Esophagus mucosa (tissue), 1 donor: ENCODE measurements around the gene PDZK1. TPM values are rescaled to one million over a fixed set of nuclear protein-coding genes. Genes with fewer than 3 reads are reported as not detected.
"Not testable (repeated sequence)": the region's sequence is repeated elsewhere in the genome, so short reads cannot be mapped to it uniquely, and the experiment has no call there.

ENCODE experiments used
- ATAC-seq: fragments of 200-7000 bp; cut with Tn5 transposase; one replicate; pipeline ENCODE4 v1.9.1; 2020
- total RNA-seq: library from RNA; stranded (reverse); gene quantifications from one replicate; pipeline ENCODE4 v1.2.4, GENCODE V29; 2023
- donor health status: DM: yes; HTN: yes; CAD: no.

Gene PDZK1
- total RNA-seq, 1 donor from 2014 or later: not detected

DNA sequence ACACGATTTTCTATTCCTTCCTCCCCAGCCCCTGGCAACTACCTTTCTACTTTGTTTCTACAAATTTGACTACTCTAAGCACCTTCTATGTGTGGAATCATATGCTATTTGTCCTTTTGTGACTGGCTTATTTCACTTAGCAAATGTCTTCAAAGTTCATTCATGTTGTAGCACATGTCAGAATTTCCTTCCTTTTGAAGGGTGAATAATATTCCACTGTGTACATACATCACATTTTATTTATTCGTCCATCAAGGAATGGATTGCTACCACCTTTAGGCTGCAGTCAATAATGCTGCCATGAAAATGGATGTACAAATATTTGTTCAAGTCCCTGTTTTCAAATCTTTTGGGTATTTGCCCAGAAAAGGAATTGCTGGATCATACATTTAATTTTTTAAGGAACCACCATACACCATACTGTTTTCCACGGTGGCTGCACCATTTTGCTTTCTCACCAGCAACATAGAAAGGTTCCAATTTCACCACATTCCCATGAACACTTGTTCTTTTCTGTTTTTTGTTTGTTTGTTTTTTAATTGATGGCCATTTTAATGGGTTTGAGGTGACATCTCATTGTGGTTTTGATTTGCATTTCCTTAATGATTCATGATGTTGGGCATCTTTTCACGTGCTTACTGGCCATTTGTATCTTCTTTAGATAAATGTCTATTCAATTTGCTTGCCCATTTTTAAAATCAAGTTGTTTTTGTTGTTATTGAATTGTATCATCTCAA is 3.3 kb upstream of the PDZK1 start:
- no peak for ATAC-seq

DNA sequence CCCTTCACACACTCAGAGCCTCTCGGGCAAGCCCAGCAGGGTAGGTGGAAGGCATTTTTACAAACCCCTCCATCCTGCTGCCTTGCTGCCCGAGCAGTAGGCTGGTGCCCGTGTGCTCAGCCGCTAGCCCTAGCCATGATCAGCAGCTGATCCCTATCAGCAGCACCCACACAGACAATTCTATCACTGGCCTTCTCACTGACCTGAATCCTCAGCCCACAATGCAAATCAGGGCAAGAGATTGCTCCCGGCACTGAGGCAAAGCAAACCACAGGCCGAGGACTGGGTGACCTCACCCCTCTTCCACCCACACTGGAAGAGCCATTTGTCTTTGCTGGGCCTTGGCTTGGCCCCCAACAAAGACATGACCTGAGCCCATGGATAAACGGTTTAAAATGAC is 895 bp upstream of the PDZK1 start:
- ATAC-seq: no peak

DNA sequence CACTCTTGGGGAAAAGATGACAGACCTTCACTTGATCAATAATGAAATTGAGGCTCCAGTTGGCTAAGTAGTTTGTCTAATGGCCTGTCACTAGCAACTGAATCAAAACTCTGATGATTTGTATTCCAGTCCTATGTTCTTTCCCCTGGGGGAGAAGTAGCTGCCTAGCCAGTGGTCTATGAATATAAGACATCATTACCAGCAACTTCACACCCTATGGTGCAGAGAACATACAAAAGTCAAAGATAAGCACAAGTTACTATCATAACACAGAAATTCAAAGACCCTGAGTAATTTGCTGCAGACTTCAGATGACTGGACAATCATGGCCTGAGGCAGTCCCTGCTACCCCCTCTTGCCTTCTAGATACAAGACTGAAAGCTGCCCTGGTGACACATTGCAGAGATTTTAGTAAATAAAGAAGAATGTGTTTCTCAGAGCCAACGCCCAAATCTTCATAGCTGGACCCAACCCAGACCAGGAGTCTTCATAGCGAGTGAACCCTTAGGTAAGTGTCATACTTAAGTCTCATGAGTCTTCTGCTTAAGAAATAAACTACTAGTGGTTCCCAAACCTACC is 993 bp downstream of the PDZK1 start:
- ATAC-seq: peak; percentile 77

DNA sequence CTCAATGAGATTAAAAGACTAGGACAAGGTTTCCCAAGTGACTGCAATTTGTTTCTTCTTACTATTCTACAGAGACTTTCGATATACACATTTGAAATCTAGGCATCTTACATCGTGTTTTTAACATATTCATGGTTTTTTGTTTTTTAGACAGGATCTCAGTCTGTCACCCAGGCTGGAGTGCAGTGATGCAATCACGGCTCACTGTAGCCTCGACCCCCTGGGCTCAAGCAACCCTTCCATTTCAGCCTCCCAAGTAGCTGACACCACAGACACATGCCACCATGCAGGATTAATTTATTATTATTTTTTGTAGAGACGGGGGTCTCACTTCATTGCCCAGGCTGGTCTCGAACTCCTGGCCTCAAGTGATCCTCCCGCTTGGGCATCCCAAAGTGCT is 1.5 kb downstream of the PDZK1 start:
- no peak for ATAC-seq

DNA sequence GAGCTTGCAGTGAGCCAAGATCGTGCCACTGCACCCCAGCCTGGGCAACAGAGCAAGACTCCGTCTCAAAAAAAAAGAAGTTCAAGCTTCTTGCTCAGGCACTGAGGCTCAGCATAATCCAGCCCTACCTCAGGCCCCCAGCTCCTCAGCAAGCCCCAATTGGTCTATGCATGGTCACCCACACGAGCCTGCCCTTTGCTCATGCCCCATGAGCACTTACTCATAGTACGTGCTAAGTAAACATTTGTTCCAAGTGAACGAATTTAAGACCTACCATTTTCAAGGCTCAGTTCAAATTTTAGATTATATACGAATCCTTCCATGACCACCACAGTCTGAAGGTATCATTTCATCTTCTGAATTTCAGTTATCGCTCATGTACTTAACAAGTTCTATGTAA is 4.3 kb downstream of the PDZK1 start:
- no peak for ATAC-seq

DNA sequence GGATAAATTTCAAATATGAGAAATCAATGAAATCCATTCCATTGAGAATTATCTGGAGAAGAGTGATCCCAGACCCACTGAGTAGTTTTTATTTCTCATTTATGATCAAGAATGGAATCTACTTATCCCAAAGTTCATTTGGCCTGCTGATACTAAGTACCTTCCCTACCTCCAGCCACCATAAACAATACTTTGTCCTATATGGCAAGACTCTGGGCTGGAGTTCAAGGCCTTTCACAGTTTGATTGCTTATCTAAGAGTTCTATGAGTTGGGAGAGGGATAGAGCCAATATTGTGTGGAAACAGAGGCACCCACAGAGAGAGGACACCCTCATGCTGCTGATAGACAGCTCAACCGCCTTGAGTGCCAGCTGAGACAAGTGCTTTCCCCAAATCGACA is 5.1 kb downstream of the PDZK1 start:
- ATAC-seq: no peak

DNA sequence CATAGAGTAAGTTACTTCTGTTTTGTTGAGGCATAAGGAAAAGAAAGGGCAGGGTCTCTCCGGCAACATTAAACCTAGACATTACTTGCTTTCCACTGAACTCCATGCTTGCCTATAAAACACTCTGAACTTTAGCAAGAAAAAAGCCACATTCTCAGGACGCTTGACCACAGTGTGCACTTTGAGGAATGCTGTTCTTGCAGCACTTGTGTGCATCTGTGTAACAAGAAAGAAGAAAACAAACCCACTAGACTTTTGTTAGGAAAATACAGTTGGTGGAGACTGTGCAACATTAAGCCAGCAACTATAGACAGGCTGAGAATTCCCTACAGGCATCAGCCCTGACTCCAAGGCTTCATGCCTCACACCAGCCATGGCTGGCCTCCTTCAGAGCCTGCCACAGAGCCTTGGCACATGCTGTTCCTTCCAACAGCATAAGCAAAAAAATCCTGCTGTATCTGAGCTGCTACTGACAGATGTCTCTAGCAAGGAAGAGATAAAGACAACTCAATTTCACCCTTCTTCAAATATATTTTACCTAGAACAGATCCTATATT is 5.8 kb downstream of the PDZK1 start:
- ATAC-seq: no peak

DNA sequence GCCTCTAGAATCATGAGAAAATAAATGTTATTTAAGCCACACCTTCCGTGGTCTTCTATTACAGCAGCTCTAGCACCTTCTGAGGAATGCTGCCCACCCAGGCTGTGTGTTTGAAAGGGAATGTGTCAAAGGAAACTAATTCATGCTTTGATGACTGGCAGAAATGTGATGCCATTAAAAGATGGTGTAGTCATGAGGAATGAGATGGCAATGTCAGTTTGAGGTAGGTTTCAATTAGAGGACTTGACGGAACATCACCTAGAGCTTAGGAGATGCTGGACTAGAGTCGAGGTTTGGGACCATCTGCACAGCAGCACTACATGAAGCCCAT is 10.6 kb downstream of the PDZK1 start:
- ATAC-seq: no peak

DNA sequence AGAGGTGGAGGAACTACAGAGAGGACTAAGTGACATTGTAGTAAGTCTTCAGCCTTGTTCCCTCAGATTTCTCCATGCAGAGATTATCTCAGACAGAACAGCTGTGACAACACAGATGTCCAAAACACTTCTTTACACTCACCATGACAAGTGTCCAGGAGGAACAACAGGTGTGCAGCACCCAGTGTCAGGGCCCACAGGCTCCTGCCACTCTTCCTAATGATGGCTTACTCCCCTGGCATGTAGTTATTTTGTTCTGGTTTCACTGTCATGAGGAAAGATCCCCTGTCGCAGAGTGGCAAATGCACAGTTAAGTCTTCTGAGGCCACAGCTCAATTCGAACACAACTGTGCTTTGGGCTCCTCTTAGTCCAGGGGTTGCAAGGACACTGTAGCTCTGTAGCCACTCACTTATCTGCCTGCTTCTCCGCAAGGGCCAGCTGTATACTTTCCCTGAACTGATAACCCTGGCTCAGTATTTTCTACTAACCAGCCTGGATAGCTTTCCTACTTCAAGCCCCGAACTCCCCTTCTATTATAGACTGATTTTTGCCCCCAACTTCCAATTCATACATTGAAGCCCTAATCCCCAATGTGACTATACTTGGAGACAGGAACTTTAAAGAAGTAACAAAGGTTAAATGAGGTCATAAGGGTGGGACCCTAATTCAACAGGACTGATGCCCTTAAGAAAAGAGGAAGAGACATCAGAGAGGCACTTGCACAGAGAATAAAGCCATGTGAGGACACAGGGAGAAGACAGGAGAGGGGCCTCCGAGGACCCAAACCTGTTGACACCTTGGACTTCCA is 11.1 kb downstream of the PDZK1 start:
- ATAC-seq: no peak

DNA sequence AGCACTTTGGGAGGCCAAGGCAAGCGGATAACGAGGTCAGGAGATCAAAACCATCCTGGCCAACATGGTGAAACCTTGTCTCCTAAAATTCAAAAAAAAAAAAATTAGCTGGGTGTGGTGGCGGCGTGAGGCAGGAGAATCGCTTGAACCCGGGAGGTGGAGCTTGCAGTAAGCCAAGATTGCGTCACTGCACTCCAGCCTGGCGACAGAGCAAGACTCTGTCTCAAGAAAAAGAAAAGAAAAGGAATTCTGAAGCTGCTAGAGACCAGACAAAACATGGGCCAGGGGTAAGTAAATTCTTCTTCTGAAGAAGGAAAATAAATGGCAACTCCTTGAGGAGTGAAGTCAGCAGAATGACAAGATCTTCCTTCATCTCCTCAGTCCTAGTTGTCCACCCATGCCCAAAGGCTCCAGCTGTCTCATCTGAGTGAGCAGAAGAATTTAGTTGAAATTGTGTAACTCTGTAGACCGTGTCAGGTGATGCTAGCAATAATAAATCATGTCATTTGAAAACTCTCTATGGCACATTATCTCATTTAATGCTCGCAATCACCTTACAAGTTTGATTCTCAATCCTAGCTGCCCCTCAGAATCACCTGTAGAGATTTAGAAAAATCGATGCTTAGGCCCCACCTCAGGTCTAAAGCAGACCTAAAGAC is 14.3 kb downstream of the PDZK1 start:
- no peak for ATAC-seq

DNA sequence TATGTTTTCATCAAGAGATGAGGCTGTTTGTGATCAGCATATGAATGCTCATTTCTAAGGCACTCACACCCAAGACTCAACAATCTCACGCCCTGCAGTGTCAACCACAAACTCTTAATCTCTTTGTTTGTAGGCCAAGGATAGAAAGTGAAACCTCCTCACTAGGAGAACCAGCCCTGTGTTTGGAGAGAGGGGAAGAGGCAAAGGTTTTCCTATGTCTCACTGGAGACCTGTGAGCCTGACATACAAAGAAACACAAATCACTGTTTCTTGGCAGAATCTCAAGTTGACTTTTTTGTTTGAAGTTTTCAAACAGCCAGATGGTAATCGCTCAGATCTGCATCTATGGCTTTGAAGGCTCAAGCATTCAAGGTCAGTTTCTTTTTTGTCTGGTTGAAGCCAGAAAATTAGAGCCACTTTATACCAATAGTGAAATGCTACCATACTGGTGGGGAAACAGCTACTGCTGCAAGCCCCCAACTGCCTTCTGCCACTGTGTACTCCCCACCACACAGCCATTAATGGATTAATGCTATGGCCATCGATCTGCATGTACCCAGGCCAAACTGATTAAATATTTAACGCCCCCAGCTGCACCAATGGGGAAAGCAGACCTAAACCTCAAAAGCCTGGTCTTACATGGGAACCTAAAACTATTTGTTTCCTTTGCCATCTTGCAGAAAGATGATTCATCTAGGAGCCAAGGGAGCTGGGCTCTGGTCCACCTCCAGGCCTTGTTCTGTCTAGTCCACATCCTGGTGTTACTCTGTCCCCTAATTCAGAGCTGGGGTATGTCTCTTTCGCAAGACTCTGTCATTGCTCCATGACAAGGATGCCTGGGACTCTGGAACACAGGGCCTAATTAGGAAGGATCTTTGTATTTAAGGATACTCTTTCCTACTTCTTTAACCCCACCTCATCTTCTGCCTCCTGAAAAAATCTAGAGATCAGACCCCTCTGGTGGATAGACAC is 16.3 kb downstream of the PDZK1 start:
- peak; percentile 77 for ATAC-seq

DNA sequence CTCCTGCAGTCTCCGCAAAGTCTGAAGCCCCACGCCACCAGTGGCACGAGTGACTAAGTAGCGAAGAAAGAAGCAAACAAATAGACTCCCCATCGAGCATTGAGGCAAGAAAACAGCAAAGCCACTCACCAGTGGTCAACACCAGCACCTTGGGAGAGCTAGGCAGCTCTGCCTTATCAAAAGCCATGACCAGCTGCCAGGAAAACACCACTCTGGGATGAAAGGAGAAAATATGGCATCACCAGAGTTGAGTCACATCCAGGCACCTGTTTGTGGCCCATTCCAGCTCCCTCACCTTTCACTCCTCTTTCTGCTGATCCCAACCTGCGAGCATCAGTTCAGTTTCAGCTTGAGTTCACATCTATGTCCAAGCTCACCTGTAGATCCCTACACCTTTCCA is 17.2 kb downstream of the PDZK1 start:
- no peak for ATAC-seq

DNA sequence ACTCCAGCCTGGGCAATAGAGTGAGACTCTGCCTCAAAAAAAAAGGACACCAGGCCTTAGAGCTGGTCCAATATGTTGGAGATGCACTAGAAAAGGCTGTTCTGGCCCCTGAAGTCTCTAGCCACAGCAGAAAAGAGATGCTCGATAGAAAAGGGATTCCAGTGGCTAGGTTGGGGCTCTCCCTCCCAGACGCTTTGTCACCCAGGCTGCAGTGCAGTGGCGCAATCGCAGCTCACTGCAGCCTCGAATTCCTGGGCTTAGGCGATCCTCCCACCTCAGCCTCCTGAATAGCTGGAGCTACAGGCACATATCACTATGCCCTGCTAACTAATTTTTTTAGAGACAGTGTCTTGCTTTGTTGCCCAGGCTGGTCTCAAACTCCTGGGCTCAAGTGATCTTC is 18.2 kb downstream of the PDZK1 start:
- ATAC-seq: no peak

DNA sequence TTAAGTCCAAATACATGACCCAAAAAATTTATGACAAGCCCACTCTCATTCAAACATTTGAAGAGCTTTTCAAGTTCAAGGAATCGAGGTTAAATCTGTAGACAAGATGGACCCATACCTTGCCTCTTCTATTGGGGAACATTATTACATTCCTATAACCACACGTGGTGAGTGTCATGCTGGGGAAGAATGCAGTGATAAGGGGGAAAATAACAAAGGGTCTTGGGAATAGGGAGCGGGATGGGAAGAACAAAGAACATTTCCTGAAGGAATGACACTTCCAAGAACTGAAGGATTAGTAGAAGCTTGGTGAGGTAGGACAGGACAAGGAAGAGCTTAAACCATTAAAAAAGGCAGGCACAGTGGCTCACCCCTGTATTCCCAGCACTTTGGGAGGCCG is 18.8 kb downstream of the PDZK1 start:
- ATAC-seq: no peak

DNA sequence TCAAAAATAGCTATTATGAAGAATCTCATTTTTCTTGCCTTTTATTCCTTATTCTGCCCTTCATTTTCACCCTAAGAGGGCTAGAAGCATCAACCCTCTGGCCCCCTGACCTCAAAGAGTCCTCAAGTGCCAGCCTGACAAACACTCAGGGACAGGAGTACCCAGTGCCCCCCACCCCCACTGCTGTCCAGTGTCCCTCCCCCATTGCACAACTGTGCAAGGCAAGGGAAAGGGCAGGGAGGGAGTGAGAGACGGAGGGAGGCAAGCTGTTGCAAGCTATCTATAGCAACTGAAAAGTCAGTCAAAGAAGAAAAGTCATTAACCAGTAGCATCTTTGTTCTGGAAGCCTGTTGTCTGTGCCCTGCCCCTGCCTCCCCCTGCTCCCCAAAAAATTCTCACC is 21.1 kb downstream of the PDZK1 start:
- not testable (repeated sequence) for ATAC-seq

DNA sequence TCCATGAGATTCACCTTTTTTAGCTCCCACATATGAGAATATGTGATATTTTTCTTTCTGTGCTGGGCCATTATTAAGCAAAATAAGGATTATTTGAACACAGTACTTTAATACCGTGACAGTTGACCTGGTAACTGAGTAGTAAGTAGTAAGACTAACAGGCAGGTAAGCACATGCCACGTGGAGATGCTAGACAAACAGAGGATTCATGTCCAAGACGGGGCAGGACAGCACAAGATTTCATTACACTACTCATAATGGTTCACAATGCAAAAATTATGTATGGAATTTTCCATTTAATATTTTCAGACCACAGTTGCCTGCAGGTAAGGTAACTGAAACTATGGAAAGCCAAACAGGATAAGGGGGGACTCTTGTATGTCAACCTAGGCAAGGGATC is 22.3 kb downstream of the PDZK1 start:
- ATAC-seq: peak; percentile 80

DNA sequence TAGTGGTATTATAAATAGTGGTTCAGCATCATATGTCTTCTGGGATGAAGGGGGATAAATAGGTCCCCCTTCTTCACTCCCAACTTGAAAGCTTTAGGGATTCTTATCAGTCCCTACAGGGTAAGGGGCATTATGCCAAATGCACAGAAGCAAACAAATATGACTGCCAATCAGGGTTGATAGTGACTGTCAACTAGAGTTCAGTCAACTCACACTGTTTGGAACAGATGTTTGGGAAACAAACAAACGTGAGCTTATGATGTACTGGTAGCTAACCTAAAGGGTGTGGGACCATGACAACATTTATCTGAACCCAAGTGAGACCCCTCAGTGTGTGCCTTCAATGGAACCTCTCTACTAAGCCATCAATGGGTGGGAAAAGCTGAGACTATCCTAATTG is 34.0 kb downstream of the PDZK1 start:
- ATAC-seq: not testable (repeated sequence)

DNA sequence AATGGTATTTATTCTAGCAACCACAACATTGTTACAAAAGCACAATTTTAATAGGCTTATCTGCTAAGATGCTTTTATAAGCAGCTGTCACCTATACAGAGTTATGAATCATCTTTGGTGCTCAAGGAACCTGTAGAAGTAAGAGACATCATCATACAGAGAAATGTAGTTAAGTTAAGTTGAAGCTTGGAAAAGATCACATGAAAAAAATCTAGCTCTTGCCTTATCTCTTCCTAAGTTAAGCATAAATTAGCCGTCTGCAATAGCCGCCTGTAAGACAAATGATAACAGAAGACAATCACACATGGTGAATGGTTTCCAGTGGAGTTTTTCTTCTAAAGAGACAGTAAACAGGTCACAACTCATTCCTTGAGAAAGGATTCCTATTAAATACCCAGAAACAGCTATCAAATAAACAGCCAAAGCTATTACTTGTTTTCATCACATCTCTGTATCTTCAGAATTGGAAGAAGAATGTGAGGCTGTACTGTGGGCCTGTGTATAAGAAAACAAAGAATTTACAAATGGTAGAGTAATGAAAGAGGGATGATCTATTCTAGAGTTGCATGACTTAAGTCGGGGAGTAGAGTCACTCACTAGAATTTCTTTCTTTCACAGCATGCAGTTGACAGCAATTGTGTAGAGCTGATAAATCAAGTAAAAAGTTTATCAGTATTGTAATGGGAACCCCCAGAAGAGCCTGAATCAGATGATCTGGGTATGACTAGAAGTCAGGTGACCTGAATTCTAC is 36.0 kb downstream of the PDZK1 start:
- ATAC-seq: not testable (repeated sequence)

DNA sequence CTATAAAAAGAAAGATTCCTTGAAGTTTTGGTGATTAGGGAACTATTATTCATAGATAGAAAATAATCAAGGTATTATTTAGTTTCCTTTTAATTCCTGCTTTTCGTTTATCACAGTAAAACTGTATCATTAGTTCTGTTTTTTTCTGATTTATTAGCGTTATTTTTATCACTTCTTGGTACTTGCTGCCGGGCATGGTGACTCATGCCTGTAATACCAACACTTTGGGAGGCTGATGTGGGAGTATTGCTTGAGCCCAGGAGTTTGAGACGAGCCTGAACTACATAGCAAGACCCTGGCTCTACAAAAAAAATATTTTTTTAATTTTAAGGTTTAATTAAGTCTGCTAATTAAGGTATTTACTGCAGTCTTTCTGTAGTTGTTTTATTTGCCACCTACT is 42.2 kb downstream of the PDZK1 start:
- not testable (repeated sequence) for ATAC-seq

DNA sequence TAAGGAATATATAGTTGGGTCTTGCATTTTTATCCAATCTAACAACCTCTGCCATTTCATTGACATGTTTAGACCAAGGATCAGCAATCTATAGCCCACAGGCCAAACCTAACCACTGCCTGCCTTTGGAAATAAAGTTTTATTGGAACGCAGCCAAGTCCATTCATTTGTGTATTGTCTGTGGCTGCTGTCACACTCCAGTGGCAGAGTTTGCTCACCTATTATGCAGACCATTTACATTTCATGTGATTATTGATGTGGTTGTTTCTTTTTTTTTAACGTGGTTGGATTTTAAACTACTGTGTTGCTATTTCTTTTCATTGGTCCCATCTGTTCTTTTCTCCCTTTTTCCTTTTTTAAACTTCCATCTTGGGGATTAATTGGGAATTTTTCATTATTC is 44.7 kb downstream of the PDZK1 start:
- peak; percentile 52 for ATAC-seq
